HEK293 (cell line): Measurements from ENCODE around the gene SMIM8.
A peak's percentile ranks its signal among the peaks of the same experiment; 100 is the strongest.

ENCODE experiments used
- CTCF ChIA-PET: fragments of 350-600 bp; formaldehyde crosslinking; extraction: SDS; loops from one replicate; lab custom pipeline; 2021; ENCODE audit warnings: antibody characterized with exemption; lab: Yijun Ruan, JAX
- POLR2A ChIA-PET: fragments of 300-600 bp; formaldehyde crosslinking; extraction: SDS; loops from one replicate; lab custom pipeline; 2020; ENCODE audit warnings: antibody characterized with exemption, inconsistent platforms; lab: Yijun Ruan, JAX
- H3K27ac ChIP-seq: fragments of 200-500 bp; sonication (Bioruptor generic); 2 replicates; pipeline ENCODE4 v1.5.1; 2014; ENCODE audit warnings: low read depth, low read length, control low read depth, inconsistent platforms; ENCODE audit errors: extremely low read depth
- H3K36me3 ChIP-seq, 2 experiments: fragments of 200-500 bp in 1 of 2; sonication (Bioruptor generic) in 1 of 2; 1 replicate in 1 of 2; 2 replicates in 1 of 2; pipeline ENCODE4 v1.5.1; 2014 to 2017; ENCODE audit warnings: inconsistent platforms in 2 of 2, low read length in 2 of 2; ENCODE audit not compliant: control insufficient read depth in 2 of 2, insufficient read depth in 1 of 2
- H3K4me1 ChIP-seq: fragments of 200-500 bp; sonication (Bioruptor generic); 2 replicates; pipeline ENCODE4 v1.5.1; 2014; ENCODE audit warnings: mild to moderate bottlenecking, low read length, inconsistent platforms; ENCODE audit not compliant: control insufficient read depth, insufficient read depth
- H3K4me3 ChIP-seq: 2 replicates; pipeline ENCODE4 v1.5.1; 2011; ENCODE audit warnings: low read depth, mild to moderate bottlenecking, control low read depth, low read length, moderate library complexity
- H3K9me3 ChIP-seq: fragments of 200-500 bp; sonication (Bioruptor generic); 2 replicates; pipeline ENCODE4 v1.5.1; 2014; ENCODE audit warnings: low read depth, low read length, inconsistent platforms; ENCODE audit not compliant: control insufficient read depth, insufficient read depth
- BCL11B ChIP-seq: fragments of 450-650 bp; formaldehyde crosslinking; IDR thresholded peaks from 2 replicates; pipeline ENCODE4 v1.5.1; 2016; ENCODE audit warnings: low read depth, missing biosample characterization, missing genetic modification characterization
- HOXC10 ChIP-seq: sonication (generic); formaldehyde crosslinking; IDR thresholded peaks from 2 replicates; pipeline ENCODE4 v1.8.1; 2023; ENCODE audit warnings: mild to moderate bottlenecking, missing genetic modification reagents
- SETDB1 ChIP-seq: IDR thresholded peaks from one replicate; pipeline ENCODE4 v1.6.1; 2017; ENCODE audit warnings: mild to moderate bottlenecking, low read length, moderate library complexity, mixed read lengths; ENCODE audit not compliant: insufficient read length
- TRIM28 ChIP-seq: IDR thresholded peaks from 2 replicates; pipeline ENCODE4 v1.6.1; 2011; ENCODE audit warnings: low read length, control low read depth, borderline replicate concordance
- ZNF274 ChIP-seq, 2 experiments: fragments of 200-500 bp in 1 of 2; fragments of 450-650 bp in 1 of 2; sonication (Bioruptor generic) in 1 of 2; formaldehyde crosslinking in 1 of 2; IDR thresholded peaks; 2 replicates each; pipeline versions ENCODE4 v1.5.1 to v1.6.1; 2014 to 2016; ENCODE audit warnings: borderline replicate concordance in 1 of 2, inconsistent platforms in 1 of 2, low read length in 1 of 2, missing biosample characterization in 1 of 2, missing genetic modification characterization in 1 of 2
- ZNF335 ChIP-seq: fragments of 450-650 bp; formaldehyde crosslinking; conservative IDR thresholded peaks from 2 replicates; pipeline ENCODE4 v1.5.1; 2016; ENCODE audit warnings: missing biosample characterization, missing genetic modification characterization
- ZNF354C ChIP-seq: fragments of 450-650 bp; formaldehyde crosslinking; IDR thresholded peaks from 2 replicates; pipeline ENCODE4 v1.5.1; 2016; ENCODE audit warnings: missing biosample characterization, missing genetic modification characterization, low read depth, borderline replicate concordance
- ZNF416 ChIP-seq: fragments of 450-650 bp; formaldehyde crosslinking; IDR thresholded peaks from 2 replicates; pipeline ENCODE4 v1.5.1; 2016; ENCODE audit warnings: missing biosample characterization, missing genetic modification characterization
- ZNF514 ChIP-seq: fragments of 450-650 bp; formaldehyde crosslinking; IDR thresholded peaks from 2 replicates; pipeline ENCODE4 v1.5.1; 2016; ENCODE audit warnings: missing biosample characterization, missing genetic modification characterization
- ZNF548 ChIP-seq: fragments of 450-650 bp; formaldehyde crosslinking; IDR thresholded peaks from 2 replicates; pipeline ENCODE4 v1.5.1; 2016; ENCODE audit warnings: missing biosample characterization, missing genetic modification characterization
- ZNF555 ChIP-seq: fragments of 450-650 bp; formaldehyde crosslinking; conservative IDR thresholded peaks from 2 replicates; pipeline ENCODE4 v1.5.1; 2017; ENCODE audit warnings: missing biosample characterization, mild to moderate bottlenecking, missing genetic modification characterization, inconsistent platforms
- ZNF791 ChIP-seq: fragments of 450-650 bp; formaldehyde crosslinking; IDR thresholded peaks from 2 replicates; pipeline ENCODE4 v1.5.1; 2016; ENCODE audit warnings: missing biosample characterization, missing genetic modification characterization
- ZNF792 ChIP-seq: fragments of 450-650 bp; formaldehyde crosslinking; IDR thresholded peaks from 2 replicates; pipeline ENCODE4 v1.5.1; 2016; ENCODE audit warnings: missing biosample characterization, missing genetic modification characterization
- ZNF843 ChIP-seq: fragments of 450-650 bp; formaldehyde crosslinking; IDR thresholded peaks from 2 replicates; pipeline ENCODE4 v1.5.1; 2016; ENCODE audit warnings: missing biosample characterization, missing genetic modification characterization
- TF ChIP-seq, protein P1 (sequence below): fragments of 450-650 bp; formaldehyde crosslinking; IDR thresholded peaks from 2 replicates; pipeline ENCODE4 v1.5.1; 2016; ENCODE audit warnings: missing biosample characterization, missing genetic modification characterization, low read depth
- TF ChIP-seq, protein P2 (sequence below): fragments of 450-650 bp; formaldehyde crosslinking; IDR thresholded peaks from 2 replicates; pipeline ENCODE4 v1.5.1; 2017; ENCODE audit warnings: missing biosample characterization, missing genetic modification characterization

Gene SMIM8

DNA sequence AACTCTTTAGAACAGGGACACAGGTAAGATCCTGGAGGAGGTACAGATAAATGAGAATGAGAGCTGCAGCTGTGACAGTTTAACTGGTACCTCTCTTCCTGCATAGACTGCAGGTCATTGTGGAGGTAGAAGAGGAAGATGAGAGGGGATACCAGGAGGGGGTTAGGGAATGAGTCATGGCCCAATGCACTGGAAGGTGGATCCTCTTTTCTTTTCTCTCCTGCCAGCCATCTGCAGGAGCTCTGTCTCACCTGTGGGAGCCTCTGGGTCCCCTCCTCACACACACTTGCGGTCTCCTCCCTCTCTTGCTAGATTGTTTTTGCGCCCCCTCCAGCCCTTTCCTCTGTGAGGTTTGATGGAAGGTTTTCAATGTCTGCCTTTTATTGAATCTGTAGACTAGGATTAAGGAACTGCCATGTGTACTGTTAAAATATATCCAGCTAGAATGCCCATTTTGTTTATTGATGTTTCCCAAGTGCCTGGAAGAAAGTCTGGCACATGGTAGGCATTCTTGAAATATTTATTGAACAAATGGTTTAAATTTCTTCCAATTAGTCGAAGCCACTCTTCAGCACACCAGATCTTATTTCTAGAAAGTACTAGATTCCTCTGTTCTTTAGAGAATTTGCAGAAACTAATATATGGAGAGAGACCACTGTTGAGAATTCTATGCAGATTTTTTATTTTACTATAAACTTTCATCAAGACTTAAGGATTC lies 35.2 kb downstream of the SMIM8 start (continued):
- TF ChIP-seq, protein P1, sequence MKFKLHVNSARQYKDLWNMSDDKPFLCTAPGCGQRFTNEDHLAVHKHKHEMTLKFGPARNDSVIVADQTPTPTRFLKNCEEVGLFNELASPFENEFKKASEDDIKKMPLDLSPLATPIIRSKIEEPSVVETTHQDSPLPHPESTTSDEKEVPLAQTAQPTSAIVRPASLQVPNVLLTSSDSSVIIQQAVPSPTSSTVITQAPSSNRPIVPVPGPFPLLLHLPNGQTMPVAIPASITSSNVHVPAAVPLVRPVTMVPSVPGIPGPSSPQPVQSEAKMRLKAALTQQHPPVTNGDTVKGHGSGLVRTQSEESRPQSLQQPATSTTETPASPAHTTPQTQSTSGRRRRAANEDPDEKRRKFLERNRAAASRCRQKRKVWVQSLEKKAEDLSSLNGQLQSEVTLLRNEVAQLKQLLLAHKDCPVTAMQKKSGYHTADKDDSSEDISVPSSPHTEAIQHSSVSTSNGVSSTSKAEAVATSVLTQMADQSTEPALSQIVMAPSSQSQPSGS = no peak

DNA sequence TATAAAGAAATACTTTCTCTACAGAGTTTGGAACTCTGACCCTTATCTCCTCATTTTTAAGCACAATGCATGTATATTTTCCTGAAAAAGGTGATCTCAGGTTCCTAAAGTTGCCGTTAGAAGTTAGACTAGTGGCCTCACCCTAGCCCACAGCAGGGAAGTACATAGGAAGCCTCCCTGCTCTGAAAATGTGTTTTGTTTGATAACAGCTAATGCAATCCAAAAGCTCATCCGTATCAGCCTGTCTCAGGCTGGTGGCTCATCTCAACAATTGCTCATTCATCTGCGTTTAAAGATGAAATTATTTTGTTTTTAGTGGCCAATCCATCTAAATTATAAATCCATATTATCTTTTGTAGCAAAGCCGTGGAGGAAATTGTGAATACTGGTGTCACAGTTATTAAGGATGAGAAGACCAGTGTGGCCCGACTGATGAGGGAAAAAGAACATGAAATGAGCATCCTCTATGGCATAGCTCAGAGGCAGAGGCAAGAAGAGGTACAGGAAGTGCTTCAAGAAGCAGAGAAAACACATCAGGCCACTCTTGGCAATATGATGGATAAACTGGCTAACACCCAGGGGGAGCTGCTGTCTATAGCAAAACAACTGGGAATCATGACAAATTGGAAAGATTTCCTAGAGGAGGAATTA lies 42.3 kb downstream of the SMIM8 start:
- TF ChIP-seq, protein P2, sequence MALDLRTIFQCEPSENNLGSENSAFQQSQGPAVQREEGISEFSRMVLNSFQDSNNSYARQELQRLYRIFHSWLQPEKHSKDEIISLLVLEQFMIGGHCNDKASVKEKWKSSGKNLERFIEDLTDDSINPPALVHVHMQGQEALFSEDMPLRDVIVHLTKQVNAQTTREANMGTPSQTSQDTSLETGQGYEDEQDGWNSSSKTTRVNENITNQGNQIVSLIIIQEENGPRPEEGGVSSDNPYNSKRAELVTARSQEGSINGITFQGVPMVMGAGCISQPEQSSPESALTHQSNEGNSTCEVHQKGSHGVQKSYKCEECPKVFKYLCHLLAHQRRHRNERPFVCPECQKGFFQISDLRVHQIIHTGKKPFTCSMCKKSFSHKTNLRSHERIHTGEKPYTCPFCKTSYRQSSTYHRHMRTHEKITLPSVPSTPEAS (tag by site-specific recombination) = no peak
- TF ChIP-seq ZNF843 = no peak
- TF ChIP-seq HOXC10 (CRISPR knock-in tag) = no peak
- TF ChIP-seq ZNF791 (tag by site-specific recombination) = no peak
- no peak for TF ChIP-seq TRIM28
- ChIA-PET POLR2A (interaction anchor here (0.5 to 1.6 kb wide), 2 partner anchors 13 to 22 kb away, joined by 4 to 5 read pairs; no protein-coding TSS in a partner anchor), CTCF (interaction anchor here (0.5 to 1.1 kb wide), 6 partner anchors 28 to 1618 kb away, joined by 3 to 5 read pairs (median 4); no protein-coding TSS in a partner anchor)
- no peak overlapping the region for H3K27ac ChIP-seq
- H3K4me3 ChIP-seq = no peak overlapping the region
- no peaks in the 10 kb centered on the region for H3K9me3 ChIP-seq
- no peaks in the 10 kb centered on the region for H3K36me3 ChIP-seq
- H3K4me1 ChIP-seq = no peaks in the 10 kb centered on the region

DNA sequence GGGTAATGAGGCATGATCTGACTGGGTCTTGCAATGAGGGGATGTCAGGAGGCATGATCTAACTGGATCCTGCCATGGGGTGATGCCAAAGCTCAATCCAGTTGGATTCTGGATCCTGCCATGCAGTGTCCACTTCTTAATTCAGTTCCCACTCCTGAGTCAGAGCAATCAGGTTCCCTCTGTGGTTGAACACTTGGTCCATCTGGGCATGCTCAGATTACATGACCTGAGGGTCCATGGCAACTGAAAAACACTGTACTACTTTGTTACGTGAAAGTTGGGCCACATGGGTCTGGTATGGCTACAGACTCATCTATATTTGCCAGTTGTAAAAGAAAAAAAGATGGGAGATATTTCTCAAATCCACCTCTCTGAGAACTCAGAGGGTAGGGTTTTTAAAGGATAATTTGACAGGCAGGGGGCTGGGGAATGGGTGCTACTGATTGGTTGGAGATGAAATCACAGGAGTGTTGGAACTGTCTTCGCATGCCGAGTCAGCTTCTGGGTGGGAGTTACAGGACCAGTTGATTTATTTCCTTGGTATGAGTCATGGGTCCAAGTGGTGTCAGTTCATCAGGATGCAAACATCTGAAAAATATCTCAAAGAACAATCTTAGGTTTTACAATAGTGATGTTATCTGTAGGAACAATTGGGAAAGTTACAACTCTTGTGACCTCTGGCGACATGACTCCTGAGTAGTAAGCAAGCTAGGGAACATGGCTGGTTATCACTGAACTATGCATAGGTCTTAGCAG lies 43.9 kb downstream of the SMIM8 start:
- ChIA-PET POLR2A (interaction anchor here (0.6 kb wide), 1 partner anchor 1726 kb away, joined by 3 read pairs; no protein-coding TSS in a partner anchor), CTCF (interaction anchor here (1.1 kb wide), 1 partner anchor 27 kb away, joined by 4 read pairs; no protein-coding TSS in a partner anchor)
- Histone ChIP-seq H3K4me1 (no peaks in the 10 kb centered on the region), H3K27ac (no peak overlapping the region), H3K4me3 (no peak overlapping the region), H3K9me3 (no peaks in the 10 kb centered on the region)
- no peak for TF ChIP-seq ZNF354C (tag by site-specific recombination)
- no peak for TF ChIP-seq ZNF514
- TF ChIP-seq ZNF335 (tag by site-specific recombination) = no peak
- peak; percentile 61 for TF ChIP-seq SETDB1
- TF ChIP-seq, all 188 proteins: peak for 1
- no peaks in the 10 kb centered on the region for H3K36me3 ChIP-seq

DNA sequence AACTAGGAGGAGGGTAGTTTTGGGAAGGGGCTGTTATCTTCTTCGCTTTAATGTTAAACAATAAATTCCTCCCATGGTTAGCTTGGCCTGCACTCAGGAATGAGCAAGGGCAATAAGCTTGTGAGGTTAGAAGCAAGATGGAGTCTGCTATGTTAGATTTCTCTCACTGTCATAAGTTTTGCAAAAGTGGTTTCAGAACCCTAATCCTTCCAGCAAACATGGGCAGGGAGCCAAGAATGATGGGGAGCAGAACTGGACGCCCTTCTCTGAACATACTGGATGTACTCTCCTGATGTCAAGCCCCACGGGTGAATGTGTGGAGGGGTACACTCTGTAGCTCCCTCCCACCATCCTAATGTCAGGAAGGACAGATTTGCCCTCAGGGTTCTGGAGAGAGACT lies 44.5 kb downstream of the SMIM8 start:
- H3K36me3 ChIP-seq = no peaks in the 10 kb centered on the region
- POLR2A ChIA-PET = no interaction called here
- TF ChIP-seq ZNF548 (no peak), BCL11B (no peak), ZNF555 (tag by site-specific recombination) (no peak), ZNF416 (tag by site-specific recombination) (no peak), ZNF274 (IDR thresholded peaks at IDR 0.05; ENCODE audit: low read length) (no peak), ZNF274 (tag by site-specific recombination; IDR thresholded peaks at IDR 0.05; ENCODE audit: borderline replicate concordance) (no peak), ZNF792 (tag by site-specific recombination) (no peak)
- TF ChIP-seq, all 188 proteins: peak for 0
- CTCF ChIA-PET = no interaction called here
- Histone ChIP-seq H3K4me1 (no peaks in the 10 kb centered on the region), H3K4me3 (no peak overlapping the region), H3K9me3 (no peaks in the 10 kb centered on the region), H3K27ac (no peak overlapping the region)
